H9 (cell line): ENCODE data around the gene NAPSA. TPM values are rescaled to one million over a fixed set of nuclear protein-coding genes. Genes with fewer than 3 reads are reported as not detected.

ENCODE experiments used
- DNase-seq: peaks from one replicate; pipeline ENCODE4 v3.0.0-alpha.2; 2017
- H2AFZ ChIP-seq: one replicate; pipeline ENCODE4 v1.6.1; 2013; ENCODE audit warnings: mild to moderate bottlenecking, low read length, control low read depth, moderate library complexity
- H2AK5ac ChIP-seq: 2 replicates; pipeline ENCODE4 v1.6.1; 2013; ENCODE audit warnings: low read length, control low read depth, mixed read lengths; ENCODE audit not compliant: insufficient read length
- H2BK120ac ChIP-seq: one replicate; pipeline ENCODE4 v1.6.1; 2013; ENCODE audit warnings: low read depth, mild to moderate bottlenecking, low read length, control low read depth, inconsistent platforms; ENCODE audit not compliant: poor library complexity, severe bottlenecking
- H2BK12ac ChIP-seq: 2 replicates; pipeline ENCODE4 v1.6.1; 2013; ENCODE audit warnings: low read length, control low read depth, mixed read lengths, low read depth; ENCODE audit not compliant: insufficient read length
- H2BK15ac ChIP-seq: 2 replicates; pipeline ENCODE4 v1.6.1; 2013; ENCODE audit warnings: low read depth, low read length, control low read depth
- H2BK20ac ChIP-seq: one replicate; pipeline ENCODE4 v1.6.1; 2013; ENCODE audit warnings: low read depth, mild to moderate bottlenecking, low read length, control low read depth, inconsistent platforms; ENCODE audit not compliant: poor library complexity, severe bottlenecking
- H2BK5ac ChIP-seq: 2 replicates; pipeline ENCODE4 v1.6.1; 2013; ENCODE audit warnings: low read length, control low read depth, mixed read lengths; ENCODE audit not compliant: insufficient read length
- H3K14ac ChIP-seq: 2 replicates; pipeline ENCODE4 v1.6.1; 2013; ENCODE audit warnings: low read length, control low read depth; ENCODE audit not compliant: insufficient read depth
- H3K18ac ChIP-seq: 2 replicates; pipeline ENCODE4 v1.6.1; 2013; ENCODE audit warnings: low read depth, mild to moderate bottlenecking, mixed read lengths, low read length, control low read depth; ENCODE audit not compliant: insufficient read length
- H3K23ac ChIP-seq: 2 replicates; pipeline ENCODE4 v1.6.1; 2013; ENCODE audit warnings: low read length, control low read depth, mixed read lengths, low read depth; ENCODE audit not compliant: insufficient read length
- H3K23me2 ChIP-seq: 2 replicates; pipeline ENCODE4 v1.6.1; 2013; ENCODE audit warnings: low read depth, mild to moderate bottlenecking, mixed read lengths, low read length, control low read depth; ENCODE audit not compliant: insufficient read length, poor library complexity, severe bottlenecking
- H3K27ac ChIP-seq: 2 replicates; pipeline ENCODE4 v1.5.1; 2013; ENCODE audit warnings: low read length, control low read depth, mixed read lengths, low read depth; ENCODE audit not compliant: insufficient read length
- H3K27me3 ChIP-seq: 2 replicates; pipeline ENCODE4 v1.6.1; 2013; ENCODE audit warnings: low read length, control low read depth, inconsistent platforms; ENCODE audit not compliant: insufficient read depth
- H3K4ac ChIP-seq: 2 replicates; pipeline ENCODE4 v1.6.1; 2013; ENCODE audit warnings: low read depth, mild to moderate bottlenecking, control low read depth, inconsistent platforms, low read length, moderate library complexity
- H3K4me1 ChIP-seq: 2 replicates; pipeline ENCODE4 v1.6.1; 2013; ENCODE audit warnings: low read length, control low read depth, inconsistent platforms; ENCODE audit not compliant: insufficient read depth
- H3K4me2 ChIP-seq: 2 replicates; pipeline ENCODE4 v1.6.1; 2013; ENCODE audit warnings: low read length, control low read depth, mixed read lengths; ENCODE audit not compliant: insufficient read length, insufficient read depth
- H3K56ac ChIP-seq: 2 replicates; pipeline ENCODE4 v1.6.1; 2013; ENCODE audit warnings: low read depth, mild to moderate bottlenecking, mixed read lengths, low read length, control low read depth; ENCODE audit not compliant: insufficient read length
- H3K79me1 ChIP-seq: 2 replicates; pipeline ENCODE4 v1.6.1; 2013; ENCODE audit warnings: low read depth, mild to moderate bottlenecking, moderate library complexity, low read length, control low read depth, inconsistent platforms; ENCODE audit not compliant: insufficient read depth, poor library complexity, severe bottlenecking
- H3K79me2 ChIP-seq: 2 replicates; pipeline ENCODE4 v1.6.1; 2013; ENCODE audit warnings: low read length, control low read depth, inconsistent platforms; ENCODE audit not compliant: insufficient read depth
- H3K9ac ChIP-seq: 2 replicates; pipeline ENCODE4 v1.6.1; 2013; ENCODE audit warnings: low read length, control low read depth, mixed read lengths; ENCODE audit not compliant: insufficient read length; ENCODE audit errors: extremely low read depth
- H3K9me3 ChIP-seq: one replicate; pipeline ENCODE4 v1.6.1; 2013; ENCODE audit warnings: low read depth, low read length, inconsistent platforms; ENCODE audit not compliant: control insufficient read depth
- H3T11ph ChIP-seq: one replicate; pipeline ENCODE4 v1.6.1; 2013; ENCODE audit warnings: mild to moderate bottlenecking, low read length, control low read depth, inconsistent platforms
- H4K20me1 ChIP-seq: one replicate; pipeline ENCODE4 v1.6.1; 2013; ENCODE audit not compliant: control insufficient read depth, insufficient read length, insufficient read depth
- H4K5ac ChIP-seq: 2 replicates; pipeline ENCODE4 v1.6.1; 2013; ENCODE audit warnings: low read depth, mild to moderate bottlenecking, mixed read lengths, low read length, control low read depth; ENCODE audit not compliant: insufficient read length
- H4K8ac ChIP-seq: replicated peaks from 2 replicates; pipeline ENCODE4 v1.6.1; 2013; ENCODE audit warnings: low read length, control low read depth, mixed read lengths, low read depth; ENCODE audit not compliant: insufficient read length
- H4K91ac ChIP-seq: 2 replicates; pipeline ENCODE4 v1.6.1; 2013; ENCODE audit warnings: low read depth, mild to moderate bottlenecking, moderate library complexity, mixed read lengths, low read length, control low read depth; ENCODE audit not compliant: insufficient read length
- H3K27ac Mint-ChIP-seq, 3 experiments: 2 replicates in 2 of 3; 3 replicates in 1 of 3; pipeline ENCODE4 v1.8.0; 2020 to 2021; ENCODE audit warnings: mixed read lengths in 3 of 3, mild to moderate bottlenecking in 1 of 3, moderate library complexity in 1 of 3
- H3K27me3 Mint-ChIP-seq: 2 replicates; pipeline ENCODE4 v1.8.0; 2021; ENCODE audit warnings: low read depth, mild to moderate bottlenecking, moderate library complexity, mixed read lengths
- H3K36me3 Mint-ChIP-seq, 3 experiments: 2 replicates in 2 of 3; 3 replicates in 1 of 3; pipeline ENCODE4 v1.8.0; 2020 to 2021; ENCODE audit warnings: low read depth in 3 of 3, mixed read lengths in 3 of 3; ENCODE audit not compliant: insufficient read depth in 1 of 3
- H3K4me1 Mint-ChIP-seq, 2 experiments: 2 replicates each; pipeline ENCODE4 v1.8.0; 2020; ENCODE audit warnings: mixed read lengths in 2 of 2
- H3K4me3 Mint-ChIP-seq, 2 experiments: 2 replicates in 1 of 2; 3 replicates in 1 of 2; pipeline ENCODE4 v1.8.0; 2020 to 2021; ENCODE audit warnings: mild to moderate bottlenecking in 2 of 2, mixed read lengths in 2 of 2, moderate library complexity in 1 of 2
- H3K9me3 Mint-ChIP-seq, 2 experiments: 2 replicates in 1 of 2; 3 replicates in 1 of 2; pipeline ENCODE4 v1.8.0; 2020; ENCODE audit warnings: mild to moderate bottlenecking in 2 of 2, mixed read lengths in 2 of 2, moderate library complexity in 1 of 2
- CTCF ChIP-seq: fragments of 200-600 bp; sonication (generic); conservative IDR thresholded peaks from 3 replicates; pipeline ENCODE4 v1.8.0; 2021; ENCODE audit warnings: antibody characterized with exemption, mild to moderate bottlenecking
- WGBS: extraction: QIAGEN DNeasy Blood & Tissue Kit; methylation state at CpG from one replicate; pipeline ENCODE4 v1.1.7; 2013; ENCODE audit warnings: missing lambda C conversion rate, low lambda C conversion rate, mixed read lengths; ENCODE audit not compliant: insufficient read length; ENCODE audit errors: extremely low coverage; 5-methylcytosine and 5-hydroxymethylcytosine counted together
- total RNA-seq: library from RNA; stranded (reverse); gene quantifications from 2 replicates; pipeline ENCODE4 v1.2.1, GENCODE V29; 2021

The NAPSA gene
- total RNA-seq, 1 experiment from 2014 or later: 0.44 TPM

- WGBS: no CpG with 5 or more reads among the region's 13 CpGs
These were observed 47.7 kb upstream of the NAPSA start for GRCh38 chr19:50413096-50413495.

More at GRCh38 chr19:50413096-50413495, 47.7 kb upstream of the NAPSA start:
- no peak overlapping the region for H2BK120ac ChIP-seq
- no peak overlapping the region for H3T11ph ChIP-seq
- H4K8ac ChIP-seq: no peak overlapping the region
- no peak overlapping the region for H2BK15ac ChIP-seq
- no peaks in the 10 kb centered on the region for H3K23me2 ChIP-seq
- TF ChIP-seq CTCF: no peak
- Mint-ChIP-seq H3K27me3 (no peaks in the 10 kb centered on the region; the same call in 1 of the 2 replicates), H3K27ac (no peak overlapping the region), H3K36me3 (peaks cover 30 to 57% (median 46%) of the 10 kb centered on the region in 3 experiments), H3K4me1 (peaks cover 4 to 9% of the 10 kb centered on the region in 2 experiments; a peak in 3 of 4 replicates), H3K9me3 (peaks cover 0 to 2% of the 10 kb centered on the region in 2 experiments; a peak in 1 of 5 replicates), H3K4me3 (no peak overlapping the region)
- no peak overlapping the region for H3K23ac ChIP-seq
- no peak overlapping the region for H2AK5ac ChIP-seq
- no peaks in the 10 kb centered on the region for H3K79me2 ChIP-seq
- H4K20me1 ChIP-seq: no peaks in the 10 kb centered on the region
- H3K79me1 ChIP-seq: no peaks in the 10 kb centered on the region
- DNase-seq: no peak
- no peak overlapping the region for H2BK20ac ChIP-seq
- no peaks in the 10 kb centered on the region for H3K9me3 ChIP-seq
- H4K91ac ChIP-seq: no peak overlapping the region
- no peak overlapping the region for H3K4ac ChIP-seq
- H3K56ac ChIP-seq: no peak overlapping the region
- H3K14ac ChIP-seq: no peak overlapping the region
- no peak overlapping the region for H3K18ac ChIP-seq
- H3K4me1 ChIP-seq: no peaks in the 10 kb centered on the region
- no peak overlapping the region for H2BK5ac ChIP-seq
- no peaks in the 10 kb centered on the region for H3K27me3 ChIP-seq
- no peak overlapping the region for H3K9ac ChIP-seq
- H3K4me2 ChIP-seq: no peak overlapping the region
- H2AFZ ChIP-seq: no peak overlapping the region
- no peak overlapping the region for H2BK12ac ChIP-seq
- no peak overlapping the region for H4K5ac ChIP-seq
- H3K27ac ChIP-seq: no peak overlapping the region
